ENCODE data around the gene KLF13.

DNA sequence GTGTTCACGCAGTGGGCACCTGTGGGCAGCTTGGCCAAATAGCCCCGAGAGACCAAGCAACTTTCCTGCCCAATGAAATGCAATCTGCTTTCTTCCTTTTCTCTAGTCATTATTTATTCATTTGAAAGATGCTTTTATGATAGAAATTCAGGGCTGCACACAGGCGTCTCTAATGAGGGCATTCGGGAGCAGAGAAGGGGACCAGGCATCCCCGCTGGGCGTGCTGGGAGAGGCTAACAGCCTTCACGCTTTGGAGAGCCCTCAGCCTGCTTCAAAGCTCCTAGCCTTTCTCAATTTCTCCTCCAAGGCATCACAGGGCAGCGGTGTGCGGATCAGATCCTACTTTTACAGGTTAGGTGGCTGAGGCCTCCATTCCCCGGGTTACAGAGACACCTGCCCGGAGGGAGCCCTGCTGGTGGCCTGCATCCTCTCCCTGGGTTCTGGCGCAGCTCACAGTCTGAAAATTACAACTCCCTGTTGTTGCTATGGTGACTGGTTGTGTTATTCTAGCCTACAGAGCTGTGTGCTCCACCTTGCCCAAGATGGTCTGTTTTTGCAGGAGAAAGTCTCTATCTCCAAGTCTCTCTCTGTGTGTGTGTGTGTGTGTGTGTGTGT lies 21.8 kb upstream of the KLF13 start:
- TF ChIP-seq EZH2 (IDR thresholded peaks at IDR 0.05; ENCODE audit: borderline replicate concordance, low read depth, low read length, poor library complexity, severe bottlenecking), result no peak
- TF ChIP-seq, protein P1, sequence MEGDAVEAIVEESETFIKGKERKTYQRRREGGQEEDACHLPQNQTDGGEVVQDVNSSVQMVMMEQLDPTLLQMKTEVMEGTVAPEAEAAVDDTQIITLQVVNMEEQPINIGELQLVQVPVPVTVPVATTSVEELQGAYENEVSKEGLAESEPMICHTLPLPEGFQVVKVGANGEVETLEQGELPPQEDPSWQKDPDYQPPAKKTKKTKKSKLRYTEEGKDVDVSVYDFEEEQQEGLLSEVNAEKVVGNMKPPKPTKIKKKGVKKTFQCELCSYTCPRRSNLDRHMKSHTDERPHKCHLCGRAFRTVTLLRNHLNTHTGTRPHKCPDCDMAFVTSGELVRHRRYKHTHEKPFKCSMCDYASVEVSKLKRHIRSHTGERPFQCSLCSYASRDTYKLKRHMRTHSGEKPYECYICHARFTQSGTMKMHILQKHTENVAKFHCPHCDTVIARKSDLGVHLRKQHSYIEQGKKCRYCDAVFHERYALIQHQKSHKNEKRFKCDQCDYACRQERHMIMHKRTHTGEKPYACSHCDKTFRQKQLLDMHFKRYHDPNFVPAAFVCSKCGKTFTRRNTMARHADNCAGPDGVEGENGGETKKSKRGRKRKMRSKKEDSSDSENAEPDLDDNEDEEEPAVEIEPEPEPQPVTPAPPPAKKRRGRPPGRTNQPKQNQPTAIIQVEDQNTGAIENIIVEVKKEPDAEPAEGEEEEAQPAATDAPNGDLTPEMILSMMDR (conservative IDR thresholded peaks at IDR 0.05; ENCODE audit: low read depth, low read length), result no peak
